ENCODE measurements around the gene ENOX1. TPM values are rescaled to one million over a fixed set of nuclear protein-coding genes. Genes with fewer than 3 reads are reported as not detected.

The ENOX1 gene
- total RNA-seq, 2 experiments from 2014 or later, result 0.35 to 0.64 TPM

- no peak overlapping the region for H3K4me3 Mint-ChIP-seq
- no peaks in the 10 kb centered on the region for H3K9me3 Mint-ChIP-seq
- no peak for DNase-seq
- intact Hi-C loops (cut with micrococcal nuclease), result no loop called here
- no peaks in the 10 kb centered on the region for H3K36me3 Mint-ChIP-seq (ENCODE audit: low read depth)
- CTCF ChIA-PET, result no interaction called here
- peaks cover 5% of the 10 kb centered on the region for H3K27me3 Mint-ChIP-seq (ENCODE audit: low read depth)
- no peak overlapping the region for H3K27ac Mint-ChIP-seq
- H3K4me1 Mint-ChIP-seq (ENCODE audit: low read depth), result no peaks in the 10 kb centered on the region
These were observed 490.8 kb downstream of the ENOX1 start for GRCh38 chr13:43295825-43296564.

- Mint-ChIP-seq H3K27me3 (ENCODE audit: low read depth) (peaks cover 6% of the 10 kb centered on the region), H3K4me3 (no peak overlapping the region), H3K9me3 (no peaks in the 10 kb centered on the region), H3K36me3 (ENCODE audit: low read depth) (no peaks in the 10 kb centered on the region), H3K4me1 (ENCODE audit: low read depth) (no peaks in the 10 kb centered on the region), H3K27ac (no peak overlapping the region)
- intact Hi-C loops (cut with micrococcal nuclease), result no loop called here
- CTCF ChIA-PET, result no interaction called here
- no peak for DNase-seq
These were observed 491.5 kb downstream of the ENOX1 start for GRCh38 chr13:43295321-43295720.

GRCh38 chr13:43294412-43294811 lies 492.4 kb downstream of the ENOX1 start:
- no peak overlapping the region for H3K4me3 Mint-ChIP-seq
- peaks cover 4% of the 10 kb centered on the region for H3K27me3 Mint-ChIP-seq (ENCODE audit: low read depth)
- no peak overlapping the region for H3K27ac Mint-ChIP-seq
- DNase-seq, result no peak
- H3K9me3 Mint-ChIP-seq, result no peaks in the 10 kb centered on the region
- intact Hi-C loops (cut with micrococcal nuclease), result no loop called here
- no peaks in the 10 kb centered on the region for H3K36me3 Mint-ChIP-seq (ENCODE audit: low read depth)
- H3K4me1 Mint-ChIP-seq (ENCODE audit: low read depth), result no peaks in the 10 kb centered on the region
- CTCF ChIA-PET, result no interaction called here

GRCh38 chr13:43293986-43294385 lies 492.8 kb downstream of the ENOX1 start:
- no peak overlapping the region for H3K27ac Mint-ChIP-seq
- H3K9me3 Mint-ChIP-seq, result no peaks in the 10 kb centered on the region
- no peaks in the 10 kb centered on the region for H3K4me1 Mint-ChIP-seq (ENCODE audit: low read depth)
- no peak for DNase-seq
- H3K27me3 Mint-ChIP-seq (ENCODE audit: low read depth), result peaks cover 4% of the 10 kb centered on the region
- no peaks in the 10 kb centered on the region for H3K36me3 Mint-ChIP-seq (ENCODE audit: low read depth)
- CTCF ChIA-PET, result interaction anchor here (0.6 kb wide), 1 partner anchor 209 kb away, joined by 4 read pairs; no protein-coding TSS in a partner anchor
- no peak overlapping the region for H3K4me3 Mint-ChIP-seq
- intact Hi-C loops (cut with micrococcal nuclease), result no loop called here

GRCh38 chr13:43293561-43293960 lies 493.2 kb downstream of the ENOX1 start:
- intact Hi-C loops (cut with micrococcal nuclease), result no loop called here
- Mint-ChIP-seq H3K27ac (no peak overlapping the region), H3K4me3 (no peak overlapping the region), H3K27me3 (ENCODE audit: low read depth) (peaks cover 4% of the 10 kb centered on the region), H3K4me1 (ENCODE audit: low read depth) (no peaks in the 10 kb centered on the region), H3K9me3 (no peaks in the 10 kb centered on the region), H3K36me3 (ENCODE audit: low read depth) (no peaks in the 10 kb centered on the region)
- no peak for DNase-seq
- CTCF ChIA-PET, result interaction anchor here (0.6 kb wide), 1 partner anchor 209 kb away, joined by 4 read pairs; no protein-coding TSS in a partner anchor

GRCh38 chr13:43293008-43293407 lies 493.8 kb downstream of the ENOX1 start:
- DNase-seq, result no peak
- Mint-ChIP-seq H3K9me3 (no peaks in the 10 kb centered on the region), H3K4me3 (no peak overlapping the region), H3K27ac (no peak overlapping the region), H3K36me3 (ENCODE audit: low read depth) (no peaks in the 10 kb centered on the region), H3K4me1 (ENCODE audit: low read depth) (no peaks in the 10 kb centered on the region), H3K27me3 (ENCODE audit: low read depth) (peaks cover 3% of the 10 kb centered on the region)
- intact Hi-C loops (cut with micrococcal nuclease), result no loop called here
- CTCF ChIA-PET, result no interaction called here

GRCh38 chr13:43291287-43292060 lies 495.3 kb downstream of the ENOX1 start:
- peaks cover 2% of the 10 kb centered on the region for H3K27me3 Mint-ChIP-seq (ENCODE audit: low read depth)
- no peak overlapping the region for H3K4me3 Mint-ChIP-seq
- H3K4me1 Mint-ChIP-seq (ENCODE audit: low read depth), result no peaks in the 10 kb centered on the region
- no peaks in the 10 kb centered on the region for H3K9me3 Mint-ChIP-seq
- H3K36me3 Mint-ChIP-seq (ENCODE audit: low read depth), result no peaks in the 10 kb centered on the region
- intact Hi-C loops (cut with micrococcal nuclease), result no loop called here
- no peak overlapping the region for H3K27ac Mint-ChIP-seq
- no peak for DNase-seq
- CTCF ChIA-PET, result interaction anchor here (0.7 kb wide), 1 partner anchor 16 kb away, joined by 3 read pairs; no protein-coding TSS in a partner anchor

GRCh38 chr13:43289470-43290255 lies 497.1 kb downstream of the ENOX1 start:
- no peak overlapping the region for H3K27ac Mint-ChIP-seq
- CTCF ChIA-PET, result no interaction called here
- H3K9me3 Mint-ChIP-seq, result no peaks in the 10 kb centered on the region
- intact Hi-C loops (cut with micrococcal nuclease), result no loop called here
- H3K4me3 Mint-ChIP-seq, result no peak overlapping the region
- peaks cover 5% of the 10 kb centered on the region for H3K27me3 Mint-ChIP-seq (ENCODE audit: low read depth)
- H3K4me1 Mint-ChIP-seq (ENCODE audit: low read depth), result no peaks in the 10 kb centered on the region
- DNase-seq, result no peak
- no peaks in the 10 kb centered on the region for H3K36me3 Mint-ChIP-seq (ENCODE audit: low read depth)

- H3K27ac Mint-ChIP-seq, result no peak overlapping the region
- no peak overlapping the region for H3K4me3 Mint-ChIP-seq
- no peaks in the 10 kb centered on the region for H3K9me3 Mint-ChIP-seq
- H3K4me1 Mint-ChIP-seq (ENCODE audit: low read depth), result no peaks in the 10 kb centered on the region
- H3K27me3 Mint-ChIP-seq (ENCODE audit: low read depth), result peaks cover 5% of the 10 kb centered on the region
- no peak for DNase-seq
- H3K36me3 Mint-ChIP-seq (ENCODE audit: low read depth), result no peaks in the 10 kb centered on the region
- intact Hi-C loops (cut with micrococcal nuclease), result no loop called here
- CTCF ChIA-PET, result no interaction called here
These were observed 500.0 kb downstream of the ENOX1 start for GRCh38 chr13:43286751-43287150.

GRCh38 chr13:43285933-43286597 lies 500.7 kb downstream of the ENOX1 start:
- no peak for DNase-seq
- H3K36me3 Mint-ChIP-seq (ENCODE audit: low read depth), result no peaks in the 10 kb centered on the region
- H3K9me3 Mint-ChIP-seq, result no peaks in the 10 kb centered on the region
- H3K4me1 Mint-ChIP-seq (ENCODE audit: low read depth), result no peaks in the 10 kb centered on the region
- intact Hi-C loops (cut with micrococcal nuclease), result no loop called here
- peaks cover 5% of the 10 kb centered on the region for H3K27me3 Mint-ChIP-seq (ENCODE audit: low read depth)
- CTCF ChIA-PET, result no interaction called here
- H3K4me3 Mint-ChIP-seq, result no peak overlapping the region
- H3K27ac Mint-ChIP-seq, result no peak overlapping the region

- CTCF ChIA-PET, result no interaction called here
- Mint-ChIP-seq H3K36me3 (ENCODE audit: low read depth) (no peaks in the 10 kb centered on the region), H3K27ac (no peak overlapping the region), H3K9me3 (no peaks in the 10 kb centered on the region), H3K4me1 (ENCODE audit: low read depth) (no peaks in the 10 kb centered on the region), H3K27me3 (ENCODE audit: low read depth) (peaks cover 3% of the 10 kb centered on the region), H3K4me3 (no peak overlapping the region)
- DNase-seq, result no peak
- intact Hi-C loops (cut with micrococcal nuclease), result no loop called here
These were observed 502.6 kb downstream of the ENOX1 start for GRCh38 chr13:43284162-43284561.

GRCh38 chr13:43279696-43280095 lies 507.1 kb downstream of the ENOX1 start:
- H3K4me3 Mint-ChIP-seq, result no peak overlapping the region
- no peak for DNase-seq
- no peaks in the 10 kb centered on the region for H3K36me3 Mint-ChIP-seq (ENCODE audit: low read depth)
- no peaks in the 10 kb centered on the region for H3K4me1 Mint-ChIP-seq (ENCODE audit: low read depth)
- H3K27me3 Mint-ChIP-seq (ENCODE audit: low read depth), result no peaks in the 10 kb centered on the region
- CTCF ChIA-PET, result no interaction called here
- H3K9me3 Mint-ChIP-seq, result no peaks in the 10 kb centered on the region
- H3K27ac Mint-ChIP-seq, result no peak overlapping the region
- intact Hi-C loops (cut with micrococcal nuclease), result no loop called here

Data from activated naive CD4-positive, alpha-beta T cell treated with anti-CD3 and anti-CD28 coated beads for 36 hours (primary cell).